Fibroblast of lung (primary cell): Measurements from ENCODE around the gene CTDP1.

ENCODE experiments used
- CTCF ChIP-seq, 2 donors: IDR thresholded peaks in 1 of 2; conservative IDR thresholded peaks in 1 of 2; 1 replicate in 1 of 2; 2 replicates in 1 of 2; pipeline ENCODE4 v1.5.1; 2011 to 2012; ENCODE audit warnings: low read length in 2 of 2, control low read depth in 1 of 2, inconsistent platforms in 1 of 2, low read depth in 1 of 2, mild to moderate bottlenecking in 1 of 2
- EZH2 ChIP-seq: IDR thresholded peaks from 2 replicates; pipeline ENCODE4 v1.5.1; 2012; ENCODE audit warnings: low read length, control low read depth, mild to moderate bottlenecking; ENCODE audit errors: missing control alignments

GRCh38 chr18:79802298-79802697, 122.7 kb downstream of the CTDP1 start:
- TF ChIP-seq CTCF (conservative IDR thresholded peaks at IDR 0.05 in 1 of 2, IDR thresholded peaks at IDR 0.05 in 1 of 2; ENCODE audit: low read depth in 1 of 2, low read length in 2 of 2) = no peak
- no peak for TF ChIP-seq EZH2
